ENCODE results near the gene DHH. TPM values are rescaled to one million over a fixed set of nuclear protein-coding genes. Genes with fewer than 3 reads are reported as not detected.

The DHH gene
- total RNA-seq, 1 donor from 2014 or later, result 1.5 TPM

DNA sequence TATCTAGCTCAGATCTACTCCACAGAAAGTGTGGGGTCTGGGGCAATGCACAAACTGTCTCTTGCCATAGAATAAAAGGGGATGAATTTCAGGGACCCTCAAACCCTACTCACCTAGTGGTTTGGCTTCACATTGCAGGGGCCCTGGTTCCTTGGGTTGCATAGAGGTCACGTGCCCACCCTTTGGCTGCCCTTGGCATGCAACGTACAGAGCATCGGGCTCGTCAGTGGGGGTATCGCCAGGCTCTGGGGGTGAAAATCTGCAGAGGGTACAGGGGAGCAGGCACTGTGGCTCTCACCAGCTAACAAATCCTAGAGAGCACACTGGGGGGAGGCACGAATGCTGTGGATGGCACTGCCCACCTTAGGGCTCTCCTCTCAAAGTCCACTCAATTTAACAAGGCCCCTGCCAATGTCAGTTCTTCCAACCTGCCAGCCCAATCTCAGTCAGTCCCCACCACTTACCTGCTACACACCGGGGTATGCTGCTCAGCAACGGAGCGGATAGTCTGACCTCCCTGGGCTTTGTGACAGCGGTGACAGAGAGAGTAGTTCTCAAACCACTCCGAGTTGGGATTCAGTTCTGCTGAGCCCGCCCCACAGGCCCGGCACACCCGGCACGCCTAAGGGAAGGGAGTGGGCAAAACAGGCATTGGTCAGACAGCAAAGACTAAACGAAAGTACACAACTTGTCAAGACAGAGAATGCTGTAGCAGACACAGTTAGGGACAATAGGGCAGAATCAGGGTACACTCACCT, 42.0 kb downstream of the DHH start:
- Histone ChIP-seq H3K4me1 (peaks cover 27% of the 10 kb centered on the region), H3K27me3 (ENCODE audit: low read depth) (no peaks in the 10 kb centered on the region), H3K27ac (no peak overlapping the region), H3K36me3 (peaks cover 79% of the 10 kb centered on the region), H3K4me3 (no peak overlapping the region), H3K9me3 (no peaks in the 10 kb centered on the region)
- intact Hi-C loops (cut with DNase I), result no loop called here
- TF ChIP-seq, protein P1, sequence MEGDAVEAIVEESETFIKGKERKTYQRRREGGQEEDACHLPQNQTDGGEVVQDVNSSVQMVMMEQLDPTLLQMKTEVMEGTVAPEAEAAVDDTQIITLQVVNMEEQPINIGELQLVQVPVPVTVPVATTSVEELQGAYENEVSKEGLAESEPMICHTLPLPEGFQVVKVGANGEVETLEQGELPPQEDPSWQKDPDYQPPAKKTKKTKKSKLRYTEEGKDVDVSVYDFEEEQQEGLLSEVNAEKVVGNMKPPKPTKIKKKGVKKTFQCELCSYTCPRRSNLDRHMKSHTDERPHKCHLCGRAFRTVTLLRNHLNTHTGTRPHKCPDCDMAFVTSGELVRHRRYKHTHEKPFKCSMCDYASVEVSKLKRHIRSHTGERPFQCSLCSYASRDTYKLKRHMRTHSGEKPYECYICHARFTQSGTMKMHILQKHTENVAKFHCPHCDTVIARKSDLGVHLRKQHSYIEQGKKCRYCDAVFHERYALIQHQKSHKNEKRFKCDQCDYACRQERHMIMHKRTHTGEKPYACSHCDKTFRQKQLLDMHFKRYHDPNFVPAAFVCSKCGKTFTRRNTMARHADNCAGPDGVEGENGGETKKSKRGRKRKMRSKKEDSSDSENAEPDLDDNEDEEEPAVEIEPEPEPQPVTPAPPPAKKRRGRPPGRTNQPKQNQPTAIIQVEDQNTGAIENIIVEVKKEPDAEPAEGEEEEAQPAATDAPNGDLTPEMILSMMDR (IDR thresholded peaks at IDR 0.05), result no peak
- peak; percentile 30 for DNase-seq
- ATAC-seq, result no peak

DNA sequence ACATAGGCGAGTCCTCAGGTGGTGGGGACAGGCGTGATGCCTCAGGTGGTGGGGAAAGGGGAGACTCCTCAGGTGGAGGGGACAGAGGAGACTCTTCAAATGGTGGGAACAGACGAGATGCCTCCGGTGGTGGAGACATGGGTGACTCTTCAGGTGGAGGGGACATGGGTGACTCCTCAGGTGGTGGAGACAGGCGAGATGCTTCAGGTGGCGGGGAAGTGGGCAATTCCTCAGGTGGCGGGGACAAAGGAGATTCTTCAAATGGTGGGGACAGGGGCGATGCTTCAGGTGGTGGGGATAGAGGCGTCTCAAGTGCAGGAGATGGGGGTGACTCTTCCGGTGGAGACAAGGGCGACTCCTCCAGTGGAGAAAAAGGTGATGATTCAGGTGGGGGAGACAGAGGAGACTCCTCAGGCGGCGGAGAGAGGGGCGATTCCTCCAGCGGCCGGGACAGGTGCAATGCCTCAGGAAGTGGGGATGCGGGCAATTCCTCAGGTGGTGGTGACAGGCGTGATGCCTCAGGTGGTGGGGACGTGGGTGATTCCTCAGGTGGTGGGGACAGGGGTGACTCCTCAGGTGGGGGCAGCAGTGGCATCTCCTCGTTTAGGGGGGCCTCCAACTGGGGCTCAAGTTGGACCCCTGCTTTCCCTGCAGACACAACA, 42.7 kb downstream of the DHH start:
- no peaks in the 10 kb centered on the region for H3K27me3 ChIP-seq (ENCODE audit: low read depth)
- DNase-seq (peak; percentile 34), ATAC-seq (no peak)
- no peaks in the 10 kb centered on the region for H3K9me3 ChIP-seq
- H3K36me3 ChIP-seq, result peaks cover 86% of the 10 kb centered on the region
- intact Hi-C loops (cut with DNase I), result no loop called here
- no peak overlapping the region for H3K4me3 ChIP-seq
- H3K4me1 ChIP-seq, result peaks cover 20% of the 10 kb centered on the region
- TF ChIP-seq, protein P1 (IDR thresholded peaks at IDR 0.05), result no peak
- no peak overlapping the region for H3K27ac ChIP-seq

DNA sequence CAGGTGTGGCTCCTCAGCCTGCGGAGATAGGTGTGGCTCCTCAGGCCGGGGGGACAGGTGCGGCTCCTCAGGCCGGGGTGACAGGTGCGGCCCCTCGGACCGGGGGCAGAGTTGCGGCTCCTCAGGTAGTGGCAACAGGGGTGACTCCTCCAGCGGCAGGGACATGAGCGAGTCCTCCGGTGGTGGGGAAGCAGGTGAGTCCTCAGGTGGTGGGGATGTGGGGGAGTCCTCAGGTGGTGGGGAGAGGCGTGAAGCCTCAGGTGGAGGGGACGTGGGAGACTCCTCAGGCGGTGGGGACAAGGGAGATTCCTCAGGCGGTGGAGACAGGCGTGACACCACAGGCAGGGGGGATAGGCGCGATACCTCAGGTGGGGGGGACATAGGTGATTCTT, 43.2 kb downstream of the DHH start:
- ATAC-seq, result no peak
- H3K27ac ChIP-seq, result no peak overlapping the region
- no peaks in the 10 kb centered on the region for H3K9me3 ChIP-seq
- DNase-seq, result peak; percentile 29
- no peak overlapping the region for H3K4me3 ChIP-seq
- H3K27me3 ChIP-seq (ENCODE audit: low read depth), result no peaks in the 10 kb centered on the region
- H3K4me1 ChIP-seq, result peaks cover 15% of the 10 kb centered on the region
- TF ChIP-seq, protein P1 (IDR thresholded peaks at IDR 0.05), result no peak
- peaks cover 92% of the 10 kb centered on the region for H3K36me3 ChIP-seq
- intact Hi-C loops (cut with DNase I), result no loop called here

DNA sequence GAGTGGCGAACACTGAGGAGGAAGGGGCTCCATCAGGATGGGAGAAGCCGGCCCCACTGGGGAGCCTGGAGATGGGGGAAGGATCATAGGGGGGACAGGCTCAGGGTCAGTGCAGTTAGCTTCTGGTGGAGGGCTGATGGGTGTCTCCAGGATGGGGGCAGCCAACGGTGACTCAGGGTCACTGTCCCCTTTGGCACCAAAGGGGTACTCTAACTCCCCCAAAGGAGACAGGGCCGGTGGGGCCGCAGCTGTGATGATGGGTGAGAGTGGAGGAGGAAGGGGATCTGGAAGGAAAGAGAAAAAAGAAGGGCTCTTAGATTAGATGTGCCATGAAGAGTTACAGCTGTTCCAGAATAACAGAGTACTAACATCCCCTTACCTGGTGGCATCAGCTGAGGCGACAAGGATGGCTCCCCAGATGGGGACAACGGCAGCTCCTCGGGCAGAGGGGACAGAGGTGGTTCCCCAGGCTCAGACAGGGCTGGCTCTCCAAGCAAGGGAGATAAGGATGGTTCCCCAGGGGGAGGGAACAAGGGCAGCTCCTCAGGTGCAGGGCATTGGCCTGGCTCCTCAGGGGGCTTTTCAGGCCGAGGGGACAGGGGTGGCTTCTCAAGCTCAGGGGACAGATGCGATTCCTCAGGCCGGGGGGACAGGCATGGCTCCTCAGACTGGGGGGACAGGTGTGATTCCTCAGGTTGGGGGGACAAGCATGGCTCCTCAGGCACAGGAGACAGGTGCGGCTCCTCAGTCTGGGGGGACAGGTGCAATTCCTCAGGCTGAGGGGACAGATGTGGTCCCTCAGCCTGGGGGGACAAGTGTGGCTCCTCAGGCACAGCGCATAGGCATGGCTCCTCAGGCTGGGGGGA, 43.9 kb downstream of the DHH start:
- Histone ChIP-seq H3K27ac (no peak overlapping the region), H3K9me3 (no peaks in the 10 kb centered on the region), H3K36me3 (peaks cover 98% of the 10 kb centered on the region), H3K4me3 (no peak overlapping the region), H3K27me3 (ENCODE audit: low read depth) (no peaks in the 10 kb centered on the region), H3K4me1 (peaks cover 9% of the 10 kb centered on the region)
- DNase-seq, result peak; percentile 17
- TF ChIP-seq, protein P1 (IDR thresholded peaks at IDR 0.05), result no peak
- no peak for ATAC-seq
- intact Hi-C loops (cut with DNase I), result no loop called here

DNA sequence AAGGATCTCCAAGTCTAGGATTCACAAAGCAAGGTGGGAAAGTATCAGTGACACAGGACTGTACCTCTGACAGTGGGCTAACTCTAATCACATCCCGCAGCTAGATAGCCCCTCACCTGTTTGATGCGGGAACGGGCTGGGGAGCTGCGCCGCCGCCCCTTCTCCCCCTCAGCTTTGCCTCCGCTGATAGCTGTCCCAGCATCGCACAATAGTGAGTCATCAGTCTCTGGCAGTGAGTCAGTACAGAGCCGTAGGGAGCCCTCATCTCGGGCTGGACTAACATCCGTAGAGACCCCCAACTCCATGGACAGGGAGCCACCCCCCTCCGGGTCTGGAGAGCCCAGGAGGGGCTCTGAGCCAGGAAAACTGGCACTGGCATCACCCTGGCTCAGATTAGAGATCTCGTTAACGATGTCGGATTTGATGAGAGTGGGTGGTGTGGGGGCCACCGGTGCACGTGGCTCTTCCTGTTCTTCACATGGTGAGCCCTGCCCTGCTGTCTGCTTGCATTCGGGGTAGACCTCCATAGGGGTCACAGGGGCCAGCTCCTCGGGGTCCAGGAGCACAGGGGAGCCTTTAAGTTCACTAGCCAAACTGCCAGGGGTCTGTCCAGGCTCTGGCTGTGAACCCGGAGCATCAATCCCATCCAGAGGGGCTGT, 44.9 kb downstream of the DHH start:
- no peaks in the 10 kb centered on the region for H3K4me1 ChIP-seq
- peaks cover 100% of the 10 kb centered on the region for H3K36me3 ChIP-seq
- H3K27ac ChIP-seq, result no peak overlapping the region
- H3K27me3 ChIP-seq (ENCODE audit: low read depth), result no peaks in the 10 kb centered on the region
- intact Hi-C loops (cut with DNase I), result no loop called here
- TF ChIP-seq, protein P1 (IDR thresholded peaks at IDR 0.05), result no peak
- H3K9me3 ChIP-seq, result no peaks in the 10 kb centered on the region
- H3K4me3 ChIP-seq, result no peak overlapping the region
- peak; percentile 30 for DNase-seq
- no peak for ATAC-seq
